Stimulated activated CD4-positive, alpha-beta T cell treated with anti-CD3 and anti-CD28 coated beads, TNF-alpha, amount 100 ng/mL, for 24 hours (primary cell): Measurements from ENCODE around the gene KIF16B.
"Not testable (repeated sequence)": the region's sequence is repeated elsewhere in the genome, so short reads cannot be mapped to it uniquely, and the experiment has no call there.

ENCODE experiments used
- DNase-seq, 3 experiments: peaks; one replicate each; pipeline ENCODE4 v3.0.0-alpha.2; 2020; ENCODE audit warnings: low read depth in 3 of 3

The KIF16B gene

DNA sequence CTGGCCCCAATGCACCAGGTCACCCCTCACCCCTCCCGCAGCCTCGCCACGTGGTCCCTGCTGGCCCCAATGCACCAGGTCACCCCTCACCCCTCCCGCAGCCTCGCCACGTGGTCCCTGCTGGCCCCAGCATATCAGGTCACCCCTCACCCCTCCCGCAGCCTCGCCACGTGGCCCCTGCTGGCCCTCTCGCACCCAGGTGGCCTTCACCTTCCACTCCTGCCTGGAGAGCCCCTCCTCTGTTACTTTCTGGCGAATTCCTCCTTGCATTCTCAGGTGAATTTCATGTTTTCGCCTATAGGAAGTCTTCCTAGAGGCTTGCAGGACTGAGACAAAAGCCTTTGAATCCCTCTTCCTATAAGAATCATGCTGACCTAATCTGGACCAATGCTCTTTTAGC is 313.1 kb downstream of the KIF16B start:
- DNase-seq = not testable (repeated sequence)

DNA sequence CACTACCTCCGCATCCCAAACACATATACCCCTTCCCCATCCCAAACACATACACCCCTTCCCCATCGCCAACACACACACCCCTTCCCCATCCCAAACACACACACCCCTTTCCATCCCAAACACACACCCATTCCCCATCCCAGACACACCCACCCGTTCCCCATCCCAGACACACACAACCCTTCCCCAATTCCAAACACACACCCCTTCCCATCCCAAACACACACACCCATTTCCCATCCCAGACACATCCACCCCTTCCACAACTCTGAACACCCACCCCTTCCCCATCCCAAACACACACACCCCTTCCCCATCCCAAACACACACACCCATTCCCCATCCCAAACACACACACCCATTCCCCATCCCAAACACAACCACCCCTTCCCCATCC is 314.5 kb downstream of the KIF16B start:
- no peak for DNase-seq

DNA sequence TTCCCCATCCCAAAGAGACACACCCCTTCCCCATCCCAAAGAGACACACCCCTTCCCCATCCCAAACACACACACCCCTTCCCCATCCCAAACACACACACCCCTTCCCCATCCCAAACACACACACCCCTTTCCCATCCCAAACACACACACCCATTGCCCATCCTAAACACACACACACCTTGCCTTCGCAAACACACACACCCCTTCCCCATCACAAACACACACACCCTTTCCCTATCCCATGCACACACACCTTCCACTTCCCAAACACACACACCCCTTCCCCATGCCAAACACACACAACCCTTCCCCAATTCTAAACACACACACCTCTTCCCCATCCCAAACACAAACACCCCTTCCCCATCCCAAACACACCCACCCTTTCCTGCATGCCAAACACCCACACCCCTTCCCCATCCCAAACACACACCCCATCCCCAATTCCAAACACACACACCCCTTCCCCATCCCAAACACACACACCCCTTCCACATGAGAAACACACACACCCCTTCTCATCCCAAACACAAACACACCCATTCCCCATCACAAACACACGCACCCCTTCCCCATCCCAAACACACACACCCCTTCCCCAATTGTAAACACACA is 315.3 kb downstream of the KIF16B start:
- DNase-seq = no peak

DNA sequence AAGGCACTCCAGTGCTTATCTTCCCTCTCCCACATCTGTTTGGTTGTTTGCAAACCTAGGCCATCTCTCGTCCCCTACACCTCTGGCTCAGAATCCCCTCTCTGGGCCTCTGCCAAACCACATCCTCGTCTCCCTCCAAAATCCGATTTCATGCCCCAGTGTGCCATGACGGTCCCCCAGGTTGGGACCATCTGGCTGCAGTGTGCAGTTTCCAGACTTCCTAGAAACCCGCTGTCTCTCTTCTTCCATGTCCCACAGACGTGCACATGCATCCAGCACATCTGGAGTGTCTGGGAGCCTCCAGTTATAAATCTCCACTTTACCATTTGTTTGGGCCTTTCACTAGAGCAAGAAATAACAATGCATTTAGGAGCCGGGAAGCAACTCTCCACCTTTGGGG is 316.2 kb downstream of the KIF16B start:
- no peak for DNase-seq

DNA sequence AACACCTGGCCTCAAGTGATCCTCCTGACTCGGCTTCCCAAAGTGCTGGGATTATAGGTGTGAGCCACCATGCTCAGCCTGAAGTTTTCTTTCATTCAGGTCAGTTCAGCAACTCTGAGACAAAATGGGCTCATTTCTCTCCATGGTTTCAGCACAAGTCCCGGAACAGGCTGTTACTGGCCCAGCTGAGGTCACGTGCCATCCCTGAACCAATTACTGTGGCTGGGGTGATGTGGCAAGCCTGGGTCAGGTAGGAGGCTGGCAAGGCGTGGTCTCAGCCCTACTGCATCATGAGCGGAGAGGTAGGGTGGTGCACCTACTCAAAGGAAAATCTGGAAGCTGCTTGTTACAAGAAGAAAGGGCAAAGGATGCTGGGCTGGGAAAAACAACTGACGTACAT is 326.4 kb downstream of the KIF16B start:
- DNase-seq = no peak

DNA sequence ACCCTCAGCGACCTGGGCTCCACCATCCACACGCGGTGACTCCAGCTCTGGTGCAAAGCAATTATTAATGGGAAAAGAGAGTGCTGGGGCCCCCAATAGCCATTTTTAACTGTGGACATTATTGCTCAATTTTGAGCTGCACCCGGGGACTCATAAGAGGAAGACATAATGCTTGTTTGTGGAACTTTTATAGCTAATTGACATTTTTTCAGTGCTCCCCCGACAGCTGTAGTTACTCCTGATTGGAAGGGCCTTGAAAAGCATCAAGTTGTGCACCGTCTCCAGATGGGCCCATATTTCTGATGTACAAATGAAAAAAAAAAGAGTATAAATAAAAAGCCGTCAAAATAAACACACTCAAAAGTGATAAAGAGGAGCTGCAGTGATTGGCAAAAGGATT is 327.0 kb downstream of the KIF16B start:
- DNase-seq = no peak

DNA sequence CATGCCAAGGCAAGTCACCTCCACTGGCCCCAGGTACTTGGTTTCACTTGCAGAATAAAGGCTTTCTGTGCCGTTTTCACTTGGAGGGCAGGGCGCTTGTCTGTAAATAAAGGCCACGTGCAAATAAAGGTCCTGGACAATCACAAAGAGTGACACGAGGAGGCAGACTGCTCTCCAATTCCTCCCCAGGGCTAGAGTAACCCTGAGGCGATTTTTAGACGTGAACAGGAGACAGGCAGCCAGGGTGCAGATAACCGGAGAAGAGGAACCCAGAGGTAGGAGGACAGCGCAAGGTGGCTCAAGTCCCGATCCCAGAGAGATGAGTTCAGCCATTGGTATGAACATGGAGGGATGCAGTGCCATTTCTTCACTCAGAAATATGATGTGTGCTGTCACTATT is 327.4 kb downstream of the KIF16B start:
- no peak for DNase-seq

DNA sequence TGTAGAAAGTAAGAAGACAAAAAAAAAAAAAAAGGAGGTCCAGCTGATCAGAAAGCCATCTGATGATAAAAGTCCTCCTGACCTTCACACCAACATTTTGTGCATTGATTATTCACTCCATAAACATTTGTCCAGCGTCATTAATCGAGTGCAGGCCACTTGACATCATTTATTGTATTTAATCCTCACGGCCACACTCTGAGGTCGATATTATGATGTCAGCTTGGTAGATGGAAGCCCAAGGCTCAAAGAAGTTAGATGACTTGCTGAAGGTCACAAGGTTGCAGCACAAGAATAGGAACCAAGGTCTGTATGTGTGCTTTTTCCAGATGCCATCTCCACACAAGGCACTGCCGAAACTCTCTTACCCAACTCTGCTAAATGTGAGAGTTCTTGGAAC is 328.4 kb downstream of the KIF16B start:
- no peak for DNase-seq

DNA sequence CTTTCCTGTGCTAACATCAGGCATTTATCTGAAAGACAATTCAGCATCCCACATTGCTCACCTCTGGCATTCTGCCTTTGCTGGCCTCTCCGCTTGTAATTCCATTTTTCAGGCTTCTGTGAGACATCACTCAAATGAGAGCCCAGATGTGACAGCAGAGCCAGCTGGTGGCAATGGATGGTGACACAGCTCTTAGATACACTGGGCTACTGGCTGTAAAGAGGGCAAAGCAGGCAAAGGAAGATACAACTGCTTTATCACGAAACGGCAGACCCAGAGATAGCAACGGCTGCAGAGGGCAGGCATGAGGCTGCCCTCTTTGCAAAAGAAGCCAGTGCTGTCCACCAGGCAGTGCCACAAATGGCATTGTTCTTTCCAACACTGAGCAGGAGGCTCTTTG is 329.8 kb downstream of the KIF16B start:
- DNase-seq = no peak

DNA sequence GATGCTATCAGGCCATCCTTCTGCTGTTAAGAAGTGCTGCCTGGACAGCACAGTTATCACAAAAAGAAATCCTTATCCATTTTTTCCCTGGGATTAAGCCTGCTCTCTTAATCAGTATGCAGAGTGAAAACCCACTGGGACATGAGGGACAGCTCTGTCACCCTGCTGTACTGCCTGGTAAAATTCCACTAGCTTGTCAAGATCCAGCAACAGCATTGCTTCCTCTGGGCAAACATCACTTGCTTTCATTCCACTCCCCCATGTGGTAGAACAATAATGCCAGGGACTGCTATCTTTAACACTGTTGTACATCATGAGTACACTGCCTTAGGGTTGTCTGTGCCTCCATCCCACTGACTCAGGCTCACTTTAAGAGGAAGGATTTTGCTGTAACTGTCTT is 331.3 kb downstream of the KIF16B start:
- no peak for DNase-seq

DNA sequence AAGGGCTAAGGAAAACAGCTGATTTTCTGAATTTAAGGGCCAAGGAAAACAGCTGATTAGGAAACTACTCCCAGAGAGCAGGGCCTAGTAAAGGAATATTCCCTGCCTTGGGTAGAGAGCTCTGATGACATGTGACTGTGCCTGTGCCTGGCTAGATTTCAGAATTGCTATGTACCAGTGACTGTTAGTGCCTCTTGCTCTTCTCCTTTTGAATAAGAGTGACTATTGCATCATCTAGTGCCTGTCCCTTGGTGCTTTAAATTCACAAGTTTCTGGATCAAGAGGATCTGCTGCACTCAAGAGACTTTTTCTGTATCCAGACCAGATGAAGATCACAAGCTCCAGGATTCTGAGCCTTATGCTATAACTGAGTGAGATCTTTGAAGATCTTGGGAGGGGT is 332.9 kb downstream of the KIF16B start:
- DNase-seq = no peak

DNA sequence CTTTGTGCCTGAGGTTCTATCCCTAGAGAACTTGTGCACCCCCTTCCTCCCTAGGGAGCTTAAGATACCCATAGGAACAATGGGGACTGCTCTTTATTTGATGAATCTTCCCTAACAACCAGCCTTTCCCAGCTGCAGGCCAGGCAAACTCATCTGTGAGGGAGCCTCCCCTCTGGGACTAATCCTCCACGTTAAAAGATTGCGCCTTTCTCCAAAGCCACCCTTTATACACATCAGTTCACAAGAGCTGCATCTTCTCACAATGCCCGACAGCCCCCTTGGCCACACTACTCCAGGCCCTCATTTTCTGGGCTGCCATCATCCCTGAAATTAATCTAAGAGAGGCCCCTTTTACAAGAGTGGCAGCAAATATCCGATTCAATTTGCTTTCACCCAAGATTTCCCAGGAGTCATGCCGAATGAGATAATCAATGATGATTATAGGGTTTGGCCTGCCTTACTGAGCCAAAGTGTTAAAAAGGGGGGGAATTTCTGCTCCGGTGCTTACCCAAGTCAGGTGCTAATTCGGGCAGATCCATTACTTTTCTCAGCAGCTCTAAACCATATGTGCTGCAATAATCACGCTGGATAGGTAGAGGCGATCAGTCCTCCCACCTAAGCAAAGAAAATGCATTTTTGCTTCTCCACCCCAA is 336.5 kb downstream of the KIF16B start:
- no peak for DNase-seq

DNA sequence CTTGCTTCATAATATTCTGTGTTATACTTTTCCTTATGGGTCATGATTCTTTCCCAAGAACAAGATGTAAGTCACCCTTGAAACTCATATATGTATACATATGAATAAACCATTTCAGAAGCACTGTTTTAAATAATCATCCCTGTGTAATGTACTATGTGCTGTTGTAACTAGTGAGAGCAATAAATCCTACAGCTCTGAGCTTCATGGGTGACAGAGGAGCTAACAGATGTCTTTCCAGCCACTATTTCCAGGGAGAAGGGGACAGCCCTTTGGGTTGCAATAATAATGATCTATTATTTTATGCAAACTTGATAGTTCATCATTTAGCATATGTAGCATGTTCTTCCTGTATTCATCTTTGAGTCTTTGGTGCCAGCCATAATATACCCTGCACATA is 342.8 kb downstream of the KIF16B start:
- no peak for DNase-seq

DNA sequence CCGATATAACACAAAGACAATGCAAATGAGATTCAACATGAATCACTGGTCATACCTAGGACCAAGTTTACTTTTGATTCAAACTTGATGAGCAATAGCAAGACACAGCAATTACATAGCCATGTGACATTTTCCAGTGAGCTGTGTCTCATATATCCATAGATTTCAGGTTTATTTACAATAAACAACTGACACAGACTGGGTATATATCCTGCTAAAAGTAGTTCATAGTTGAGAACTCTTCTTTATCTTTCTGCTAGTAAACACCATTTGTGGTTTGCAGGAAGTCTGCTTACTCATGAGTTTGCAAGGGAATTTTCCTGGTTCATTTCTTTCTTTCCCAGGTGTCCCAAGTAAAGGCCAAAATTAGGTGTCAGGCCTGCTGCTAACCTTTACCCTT is 343.4 kb downstream of the KIF16B start:
- DNase-seq = no peak

DNA sequence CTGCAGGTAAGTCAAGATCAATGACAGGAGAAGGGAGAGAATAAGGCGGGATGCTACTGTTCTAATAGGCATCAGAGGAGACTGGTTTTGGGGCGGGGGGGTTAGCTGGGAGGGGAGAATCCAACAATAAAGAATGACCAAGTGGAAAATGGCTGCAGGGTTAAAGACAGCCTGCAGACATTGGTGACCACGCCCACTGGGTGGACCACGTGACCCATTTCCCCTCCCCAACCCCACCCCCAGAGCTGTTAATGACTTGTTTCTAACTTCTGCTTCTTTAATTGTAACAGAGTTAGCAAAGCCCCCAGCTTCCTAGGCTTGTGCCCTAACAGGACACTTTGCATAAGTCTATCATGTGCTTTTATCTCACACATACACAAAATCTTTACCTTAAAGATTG is 344.5 kb downstream of the KIF16B start:
- DNase-seq = no peak

DNA sequence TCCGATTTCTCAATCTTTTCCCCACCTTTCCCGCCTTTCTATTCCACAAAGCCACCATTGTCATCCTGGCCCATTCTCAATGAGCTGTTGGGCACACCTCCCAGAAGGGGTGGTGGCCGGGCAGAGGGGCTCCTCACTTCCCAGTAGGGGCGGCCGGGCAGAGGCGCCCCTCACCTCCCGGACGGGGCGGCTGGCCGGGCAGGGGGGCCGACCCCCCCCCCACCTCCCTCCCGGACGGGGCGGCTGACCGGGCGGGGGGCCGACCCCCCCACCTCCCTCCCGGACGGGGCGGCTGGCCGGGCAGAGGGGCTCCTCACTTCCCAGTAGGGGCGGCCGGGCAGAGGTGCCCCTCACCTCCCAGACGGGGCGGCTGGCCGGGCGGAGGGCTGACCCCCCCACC is 346.3 kb downstream of the KIF16B start:
- DNase-seq = not testable (repeated sequence)

DNA sequence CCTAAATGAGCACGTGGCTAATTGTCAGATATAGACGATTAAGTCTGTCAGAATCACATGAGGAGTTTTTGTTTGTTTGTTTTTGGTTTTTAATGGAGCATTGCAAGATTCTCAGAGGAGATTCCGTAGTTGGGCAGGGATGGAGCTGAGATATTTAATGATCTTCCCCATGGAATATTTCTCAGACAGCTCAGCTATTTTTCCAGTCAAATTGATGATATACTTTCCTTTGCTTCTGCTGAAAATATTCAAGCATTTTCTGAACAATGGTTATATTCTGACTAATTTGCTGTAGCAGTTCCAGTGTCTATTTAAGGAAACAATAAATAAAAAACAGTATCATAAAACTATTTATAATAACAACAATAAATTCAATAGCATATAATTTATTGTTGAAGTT is 348.4 kb downstream of the KIF16B start:
- no peak for DNase-seq

DNA sequence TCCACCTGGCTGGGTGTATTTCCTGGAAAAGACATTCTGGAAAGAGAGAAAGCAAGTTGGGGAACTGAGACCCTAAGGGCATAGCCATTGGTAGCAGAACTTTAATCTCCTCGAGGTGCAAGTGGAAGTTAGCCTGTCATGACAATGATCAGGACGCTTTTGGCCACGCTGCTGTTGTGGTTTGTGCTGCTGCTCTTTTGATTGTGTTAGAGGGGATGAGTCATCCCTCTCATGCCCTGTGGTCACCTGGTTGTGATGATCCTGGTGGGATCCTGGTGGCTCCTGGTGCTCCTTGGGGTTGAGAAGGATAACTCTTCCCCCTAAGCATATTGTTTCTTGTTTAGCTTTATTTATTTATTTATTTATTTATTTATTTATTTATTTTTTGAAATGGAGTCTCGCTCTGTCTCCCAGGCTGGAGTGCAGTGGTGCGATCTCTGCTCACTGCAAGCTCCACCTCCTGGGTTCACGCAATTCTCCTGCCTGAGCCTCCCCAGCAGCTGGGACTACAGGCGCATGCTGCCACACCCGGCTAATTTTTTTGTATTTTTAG is 350.3 kb downstream of the KIF16B start:
- DNase-seq = no peak
